PC-9 (cell line): Measurements from ENCODE around the gene SMG6. TPM values are rescaled to one million over a fixed set of nuclear protein-coding genes. Genes with fewer than 3 reads are reported as not detected.

Source experiments
- BruUV-seq: library from RNA; stranded (reverse); fragments of 400-500 nt; replicated peaks from 2 replicates; lab custom pipeline; 2021; lab: Mats Ljungman, UMichigan
- CTCF ChIA-PET: fragments of 300-600 bp; sonication (Branson Sonifier 250); formaldehyde crosslinking; loops from one replicate; lab custom pipeline; 2022; ENCODE audit warnings: antibody characterized with exemption; lab: Charles Lee
- POLR2A ChIA-PET: fragments of 300-600 bp; sonication (Branson Sonifier 250); formaldehyde crosslinking; loops from one replicate; lab custom pipeline; 2022; ENCODE audit warnings: antibody characterized with exemption; ENCODE audit not compliant: unreplicated experiment; lab: Charles Lee
- DNase-seq, 2 experiments: peaks; one replicate each; pipeline versions ENCODE4 v3.0.0 to v3.0.0-alpha.2; 2015 to 2022; ENCODE audit warnings: mixed read lengths in 1 of 2
- H2AFZ ChIP-seq: fragments of 200-600 bp; sonication (generic); 2 replicates; pipeline ENCODE4 v1.8.1; 2017; ENCODE audit warnings: antibody characterized with exemption
- H3F3A ChIP-seq: fragments of 200-600 bp; sonication (generic); 2 replicates; pipeline ENCODE4 v1.8.1; 2017; ENCODE audit warnings: antibody characterized with exemption, mild to moderate bottlenecking, low read depth; ENCODE audit not compliant: insufficient read depth
- H3K27ac ChIP-seq: fragments of 200-600 bp; sonication (generic); 2 replicates; pipeline ENCODE4 v1.6.1; 2016; ENCODE audit warnings: mixed run types
- H3K27me3 ChIP-seq: fragments of 200-600 bp; sonication (generic); 2 replicates; pipeline ENCODE4 v1.6.1; 2016; ENCODE audit warnings: low read depth, mixed run types; ENCODE audit not compliant: insufficient read depth
- H3K36me3 ChIP-seq: fragments of 200-600 bp; sonication (generic); 2 replicates; pipeline ENCODE4 v1.6.1; 2016; ENCODE audit warnings: low read depth, mixed run types
- H3K4me1 ChIP-seq: fragments of 200-600 bp; sonication (generic); replicated peaks from 2 replicates; pipeline ENCODE4 v1.6.1; 2016; ENCODE audit warnings: mixed run types; ENCODE audit not compliant: insufficient read depth
- H3K4me2 ChIP-seq: fragments of 200-600 bp; sonication (generic); 2 replicates; pipeline ENCODE4 v1.6.1; 2017; ENCODE audit warnings: mixed run types
- H3K4me3 ChIP-seq: fragments of 200-600 bp; sonication (generic); 2 replicates; pipeline ENCODE4 v1.6.1; 2016; ENCODE audit warnings: mixed run types
- H3K79me2 ChIP-seq: fragments of 200-600 bp; sonication (generic); 2 replicates; pipeline ENCODE4 v1.6.1; 2017; ENCODE audit warnings: low read depth, mixed run types
- H3K9me2 ChIP-seq: fragments of 200-600 bp; sonication (generic); 2 replicates; pipeline ENCODE4 v1.8.1; 2017; ENCODE audit warnings: mild to moderate bottlenecking; ENCODE audit not compliant: insufficient read depth
- H3K9me3 ChIP-seq: fragments of 200-600 bp; sonication (generic); 2 replicates; pipeline ENCODE4 v1.8.1; 2016; ENCODE audit warnings: low read depth; ENCODE audit not compliant: insufficient read depth
- H4K20me1 ChIP-seq: fragments of 200-600 bp; sonication (generic); 2 replicates; pipeline ENCODE4 v1.8.1; 2017; ENCODE audit not compliant: insufficient read depth
- EZH2 ChIP-seq: fragments of 200-600 bp; sonication (generic); IDR thresholded peaks from 2 replicates; pipeline ENCODE4 v1.8.0; 2017; ENCODE audit warnings: antibody characterized with exemption, low read depth
- intact Hi-C: fragments of 100-400 bp; cut with micrococcal nuclease; formaldehyde crosslinking; loops from one replicate; pipeline ENCODE4 v1.10.0; 2022; ENCODE audit not compliant: unreplicated experiment
- total RNA-seq: library from RNA; stranded (reverse); gene quantifications from 2 replicates; pipeline ENCODE4 v1.2.3, GENCODE V29; 2021
- TF ChIP-seq, protein P1 (sequence below): fragments of 200-600 bp; sonication (generic); conservative IDR thresholded peaks from 2 replicates; pipeline ENCODE4 v1.6.1; 2017; ENCODE audit warnings: mixed run types, antibody characterized with exemption, mild to moderate bottlenecking, moderate library complexity

The SMG6 gene
- total RNA-seq, 1 experiment from 2014 or later = 43.1 TPM

DNA sequence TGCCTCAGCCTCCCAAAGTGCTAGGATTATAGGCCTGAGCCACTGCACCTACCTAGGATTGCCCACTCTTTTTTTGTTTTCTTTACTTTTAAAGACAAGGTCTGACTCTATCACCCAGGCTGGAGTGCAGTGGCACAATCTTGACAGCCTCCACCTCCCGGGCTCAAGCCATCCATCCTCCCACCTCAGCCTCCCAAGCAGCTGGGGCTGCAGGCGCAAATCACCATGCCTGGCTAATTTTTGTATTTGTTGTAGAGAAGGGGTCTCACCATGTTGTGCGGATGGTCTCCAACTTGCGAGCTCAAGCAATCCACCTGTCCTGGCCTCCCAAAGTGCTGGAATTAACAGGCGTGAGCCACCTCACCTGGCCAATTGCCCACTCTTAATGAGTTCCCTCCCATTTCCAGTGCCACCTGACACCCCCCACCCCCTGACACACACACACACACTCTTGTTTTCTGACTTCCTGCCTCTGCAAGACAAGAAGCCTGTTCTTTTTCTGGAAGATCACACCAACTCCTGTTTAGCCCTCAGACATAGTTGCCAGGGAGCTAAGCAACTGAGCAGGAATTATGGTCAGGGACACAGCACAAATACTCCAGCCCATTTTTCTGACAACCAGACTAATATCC, 259.2 kb downstream of the SMG6 start:
- Histone ChIP-seq H3K4me2 (peak overlapping the region; percentile 98), H4K20me1 (no peaks in the 10 kb centered on the region), H3K36me3 (peaks cover 7% of the 10 kb centered on the region; the same call in 1 of the 2 replicates), H3K27me3 (no peaks in the 10 kb centered on the region), H3K4me1 (peaks cover 43% of the 10 kb centered on the region), H3F3A (peaks cover 39% of the 10 kb centered on the region), H3K27ac (peak overlapping the region; percentile 73), H3K4me3 (no peak overlapping the region), H3K9me2 (no peaks in the 10 kb centered on the region), H3K9me3 (no peaks in the 10 kb centered on the region), H3K79me2 (peaks cover 19% of the 10 kb centered on the region), H2AFZ (no peak overlapping the region)
- no TSS peak for BruUV-seq
- intact Hi-C loops = loop anchor here (5.0 kb wide), 3 partner anchors 327 to 472 kb away; no protein-coding TSS in a partner anchor
- no peak for DNase-seq
- TF ChIP-seq, protein P1, sequence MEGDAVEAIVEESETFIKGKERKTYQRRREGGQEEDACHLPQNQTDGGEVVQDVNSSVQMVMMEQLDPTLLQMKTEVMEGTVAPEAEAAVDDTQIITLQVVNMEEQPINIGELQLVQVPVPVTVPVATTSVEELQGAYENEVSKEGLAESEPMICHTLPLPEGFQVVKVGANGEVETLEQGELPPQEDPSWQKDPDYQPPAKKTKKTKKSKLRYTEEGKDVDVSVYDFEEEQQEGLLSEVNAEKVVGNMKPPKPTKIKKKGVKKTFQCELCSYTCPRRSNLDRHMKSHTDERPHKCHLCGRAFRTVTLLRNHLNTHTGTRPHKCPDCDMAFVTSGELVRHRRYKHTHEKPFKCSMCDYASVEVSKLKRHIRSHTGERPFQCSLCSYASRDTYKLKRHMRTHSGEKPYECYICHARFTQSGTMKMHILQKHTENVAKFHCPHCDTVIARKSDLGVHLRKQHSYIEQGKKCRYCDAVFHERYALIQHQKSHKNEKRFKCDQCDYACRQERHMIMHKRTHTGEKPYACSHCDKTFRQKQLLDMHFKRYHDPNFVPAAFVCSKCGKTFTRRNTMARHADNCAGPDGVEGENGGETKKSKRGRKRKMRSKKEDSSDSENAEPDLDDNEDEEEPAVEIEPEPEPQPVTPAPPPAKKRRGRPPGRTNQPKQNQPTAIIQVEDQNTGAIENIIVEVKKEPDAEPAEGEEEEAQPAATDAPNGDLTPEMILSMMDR = no peak
- TF ChIP-seq EZH2 = no peak
- POLR2A ChIA-PET = no interaction called here
- CTCF ChIA-PET = interaction anchor here (0.6 to 0.7 kb wide), 3 partner anchors 136 to 198 kb away, joined by 3 to 7 read pairs (median 3); no protein-coding TSS in a partner anchor

DNA sequence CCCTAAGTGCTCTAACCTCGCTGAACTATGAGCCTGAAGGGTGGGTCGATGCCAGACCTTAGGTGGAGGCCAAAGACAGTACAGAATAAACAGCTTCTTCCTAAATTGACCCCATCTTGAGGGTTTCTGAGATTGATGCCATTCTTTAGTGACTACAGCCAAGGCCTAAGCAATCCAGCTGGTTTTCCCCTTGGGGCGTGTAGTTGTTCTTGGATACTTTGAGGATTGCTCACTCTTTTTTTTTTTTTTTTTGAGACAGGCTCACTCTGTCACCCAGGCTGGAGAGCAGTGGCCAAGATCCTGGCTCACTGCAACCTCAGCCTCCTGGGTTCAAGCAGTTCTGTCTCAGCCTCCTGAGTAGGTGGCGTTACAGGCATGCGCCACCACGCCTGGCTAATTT, 259.8 kb downstream of the SMG6 start:
- no peaks in the 10 kb centered on the region for H3K9me3 ChIP-seq
- no peaks in the 10 kb centered on the region for H4K20me1 ChIP-seq
- peaks cover 39% of the 10 kb centered on the region for H3K4me1 ChIP-seq
- no peaks in the 10 kb centered on the region for H3K27me3 ChIP-seq
- no peaks in the 10 kb centered on the region for H3K9me2 ChIP-seq
- H2AFZ ChIP-seq = no peak overlapping the region
- H3K4me3 ChIP-seq = peak overlapping the region; percentile 27; the same call in 1 of the 2 replicates
- TF ChIP-seq EZH2 = no peak
- TF ChIP-seq, protein P1 = no peak
- peak; percentile 65 to 83 for DNase-seq
- intact Hi-C loops = loop anchor here (2.0 to 5.0 kb wide), 4 partner anchors 326 to 471 kb away; partner anchors contain the start of gene RILP
- H3K79me2 ChIP-seq = peaks cover 19% of the 10 kb centered on the region
- POLR2A ChIA-PET = interaction anchor here (0.7 kb wide), 1 partner anchor 270 kb away, joined by 13 read pairs; no protein-coding TSS in a partner anchor
- peak overlapping the region; percentile 73 for H3K27ac ChIP-seq
- H3K36me3 ChIP-seq = peaks cover 7% of the 10 kb centered on the region; the same call in 1 of the 2 replicates
- peaks cover 39% of the 10 kb centered on the region for H3F3A ChIP-seq
- BruUV-seq = no TSS peak
- CTCF ChIA-PET = interaction anchor here (0.6 kb wide), 1 partner anchor 160 kb away, joined by 3 read pairs; no protein-coding TSS in a partner anchor
- peak overlapping the region; percentile 98 for H3K4me2 ChIP-seq

DNA sequence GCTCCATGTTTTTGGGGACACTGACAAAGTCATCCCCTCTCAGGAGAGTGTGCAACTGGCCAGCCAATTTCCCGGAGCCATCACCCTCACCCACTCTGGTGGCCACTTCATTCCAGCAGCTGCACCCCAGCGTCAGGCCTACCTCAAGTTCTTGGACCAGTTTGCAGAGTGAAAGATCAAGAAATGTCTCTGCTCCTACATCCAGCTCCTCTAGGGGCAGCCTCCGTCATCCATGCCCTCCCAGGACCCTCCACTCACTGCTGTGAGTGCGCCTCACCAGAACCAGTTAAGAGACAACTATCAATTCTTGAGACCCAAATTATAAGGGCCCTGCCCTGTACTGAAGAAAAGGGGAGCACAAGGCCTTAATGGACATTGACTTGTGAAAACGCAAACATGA, 260.7 kb downstream of the SMG6 start:
- H3K79me2 ChIP-seq = peaks cover 19% of the 10 kb centered on the region
- no peak overlapping the region for H2AFZ ChIP-seq
- peak overlapping the region; percentile 93 for H3K4me3 ChIP-seq
- TSS peak; percentile 53 for BruUV-seq
- H3K27ac ChIP-seq = peak overlapping the region; percentile 73
- POLR2A ChIA-PET = no interaction called here
- no peak for TF ChIP-seq EZH2
- TF ChIP-seq, protein P1 = no peak
- peaks cover 35% of the 10 kb centered on the region for H3K4me1 ChIP-seq
- no peaks in the 10 kb centered on the region for H3K9me3 ChIP-seq
- CTCF ChIA-PET = no interaction called here
- no peaks in the 10 kb centered on the region for H3K27me3 ChIP-seq
- DNase-seq = no peak
- H3K9me2 ChIP-seq = no peaks in the 10 kb centered on the region
- peaks cover 7% of the 10 kb centered on the region; the same call in 1 of the 2 replicates for H3K36me3 ChIP-seq
- peak overlapping the region; percentile 98 for H3K4me2 ChIP-seq
- intact Hi-C loops = loop anchor here (2.0 to 5.0 kb wide), 4 partner anchors 326 to 471 kb away; partner anchors contain the start of gene RILP
- H3F3A ChIP-seq = peaks cover 39% of the 10 kb centered on the region
- H4K20me1 ChIP-seq = no peaks in the 10 kb centered on the region
